GM12891 (cell line): Measurements from ENCODE around the gene TRUB1.

Experiments used
- DNase-seq: peaks from one replicate; pipeline ENCODE4 v3.0.0; 2011; ENCODE audit warnings: low spot score; ENCODE audit not compliant: insufficient read length
- FAIRE-seq: peaks from 2 replicates; lab custom pipeline; 2011; peaks lifted over from hg19 to GRCh38; lab: Jason Lieb, UNC
- PAX5 ChIP-seq: IDR thresholded peaks from 2 replicates; pipeline ENCODE4 v1.6.1; 2011; ENCODE audit warnings: low read length, moderate library complexity, mild to moderate bottlenecking; ENCODE audit not compliant: insufficient read depth, severe bottlenecking
- POLR2A ChIP-seq: IDR thresholded peaks from 2 replicates; pipeline ENCODE4 v1.6.1; 2011; ENCODE audit warnings: low read depth, low read length, control low read depth
- POLR2AphosphoS5 ChIP-seq: IDR thresholded peaks from 2 replicates; pipeline ENCODE4 v1.6.1; 2011; ENCODE audit warnings: low read depth, low read length, control low read depth
- POU2F2 ChIP-seq: IDR thresholded peaks from 2 replicates; pipeline ENCODE4 v1.6.1; 2011; ENCODE audit warnings: low read depth, mild to moderate bottlenecking, control low read depth, low read length, moderate library complexity
- SPI1 ChIP-seq: IDR thresholded peaks from 2 replicates; pipeline ENCODE4 v1.6.1; 2011; ENCODE audit warnings: low read depth, low read length, control low read depth
- TAF1 ChIP-seq: IDR thresholded peaks from 2 replicates; pipeline ENCODE4 v1.6.1; 2011; ENCODE audit warnings: low read depth, low read length, control low read depth

TRUB1 gene

GRCh38 chr10:114908896-114909295 lies 29.1 kb upstream of the TRUB1 start:
- DNase-seq (no peak), FAIRE-seq (no peak)
- TF ChIP-seq SPI1 (no peak), TAF1 (no peak)

DNA sequence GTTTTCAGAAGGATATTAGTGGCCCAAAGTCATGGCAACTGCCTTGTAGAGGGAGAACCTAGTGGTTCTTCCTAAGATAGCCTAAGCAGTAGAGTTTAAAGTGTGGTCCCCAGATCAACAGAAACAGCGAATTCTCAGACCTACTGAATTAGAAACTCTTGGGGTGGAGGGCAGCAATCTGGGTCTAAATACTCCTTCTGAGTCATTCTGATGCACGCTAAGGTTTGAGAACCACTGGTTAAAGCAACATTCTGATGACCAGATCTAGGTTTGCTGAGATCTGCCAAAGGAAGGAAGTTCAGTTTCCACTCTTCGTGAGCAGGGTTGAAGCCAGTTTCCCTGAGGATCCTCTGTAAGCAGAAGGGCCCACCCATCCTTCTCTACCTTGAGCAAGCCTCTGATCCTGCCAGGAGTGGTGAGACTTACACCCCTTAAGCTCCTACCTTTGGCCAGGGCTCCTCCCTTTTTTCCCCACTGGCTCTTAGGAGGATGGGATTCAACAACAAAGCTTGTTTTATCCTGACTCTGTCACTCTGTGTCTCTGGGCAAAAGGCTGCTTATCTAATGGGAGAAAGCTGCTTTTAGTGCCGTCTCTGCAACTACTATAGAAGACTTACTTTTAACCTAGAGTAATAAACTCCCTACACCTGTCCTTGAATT lies 26.8 kb upstream of the TRUB1 start:
- FAIRE-seq (peak; percentile 92), DNase-seq (peak; percentile 6)
- TF ChIP-seq POLR2AphosphoS5 (peak; percentile 49; the same call in 1 of the 2 replicates), SPI1 (peak; percentile 33; the same call in 1 of the 2 replicates), PAX5 (no peak)

GRCh38 chr10:114911801-114912469 lies 26.1 kb upstream of the TRUB1 start:
- FAIRE-seq (peak; percentile 52), DNase-seq (no peak)
- no peak for TF ChIP-seq TAF1
- TF ChIP-seq POLR2AphosphoS5, result no peak
- no peak for TF ChIP-seq PAX5
- TF ChIP-seq POU2F2, result no peak
- TF ChIP-seq POLR2A, result no peak

DNA sequence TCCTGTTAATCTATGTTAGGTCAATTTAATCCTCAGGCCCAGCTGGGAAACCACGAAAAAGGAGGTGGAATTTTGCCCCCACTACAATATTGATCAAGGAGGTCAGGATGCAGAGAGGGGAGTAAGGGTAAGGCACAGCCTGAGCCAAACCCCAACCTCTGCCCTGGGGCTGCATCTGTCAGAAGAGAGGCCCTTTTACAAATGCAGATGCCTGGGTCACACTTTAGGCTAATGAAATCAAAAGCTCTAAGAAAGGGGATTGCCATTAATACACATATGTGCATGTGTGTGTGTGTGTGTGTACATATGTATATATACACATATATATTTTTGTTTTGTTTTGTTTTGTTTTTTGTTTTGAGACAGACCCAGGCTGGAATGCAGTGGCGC lies 25.5 kb upstream of the TRUB1 start:
- no peak for FAIRE-seq
- DNase-seq, result no peak
- TF ChIP-seq SPI1 (no peak), TAF1 (no peak), POLR2A (no peak), POU2F2 (no peak), PAX5 (no peak), POLR2AphosphoS5 (no peak)

DNA sequence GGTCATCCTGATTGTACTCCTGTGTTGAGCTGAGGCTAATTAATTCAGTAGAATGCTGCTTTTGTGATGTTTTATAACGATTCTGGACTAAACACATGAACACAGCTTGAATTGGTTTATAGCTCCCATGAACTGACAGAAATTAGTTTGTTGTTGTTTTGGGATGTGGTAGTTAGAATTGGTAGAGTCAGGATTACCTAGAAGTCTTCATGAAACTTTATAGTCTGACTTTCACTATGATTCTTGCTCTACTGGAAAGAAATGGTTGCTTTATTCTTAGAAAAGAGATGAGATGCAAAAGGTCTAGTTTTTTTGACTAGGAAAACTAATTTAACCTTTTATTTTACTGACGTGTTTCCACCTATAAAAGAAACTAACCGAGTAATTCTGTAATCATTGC lies 23.4 kb upstream of the TRUB1 start:
- DNase-seq (no peak), FAIRE-seq (peak; percentile 78)
- TF ChIP-seq POLR2A, result no peak
- no peak for TF ChIP-seq POU2F2

DNA sequence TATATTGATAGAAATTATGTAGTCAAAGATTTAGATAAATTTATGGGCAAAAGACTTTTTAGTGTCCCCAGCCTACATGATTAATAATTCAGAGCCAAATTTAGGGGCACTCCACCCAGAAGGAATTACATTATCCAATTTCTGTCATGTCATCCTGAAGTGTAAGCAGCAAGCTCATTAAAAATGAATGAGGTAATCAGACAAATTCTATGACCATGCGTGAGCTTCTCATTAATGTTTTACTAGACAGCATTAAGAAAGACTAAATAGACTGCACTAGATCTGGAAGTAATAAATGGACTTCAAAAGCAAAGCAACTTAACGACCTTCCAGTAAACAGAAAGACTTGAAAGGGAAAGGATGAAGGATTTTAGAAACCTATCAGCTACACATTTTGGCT lies 22.7 kb upstream of the TRUB1 start:
- DNase-seq (no peak), FAIRE-seq (peak; percentile 59)
- TF ChIP-seq TAF1, result no peak
- no peak for TF ChIP-seq POLR2A
- no peak for TF ChIP-seq PAX5
- TF ChIP-seq POLR2AphosphoS5, result no peak
- TF ChIP-seq POU2F2, result no peak
- no peak for TF ChIP-seq SPI1

DNA sequence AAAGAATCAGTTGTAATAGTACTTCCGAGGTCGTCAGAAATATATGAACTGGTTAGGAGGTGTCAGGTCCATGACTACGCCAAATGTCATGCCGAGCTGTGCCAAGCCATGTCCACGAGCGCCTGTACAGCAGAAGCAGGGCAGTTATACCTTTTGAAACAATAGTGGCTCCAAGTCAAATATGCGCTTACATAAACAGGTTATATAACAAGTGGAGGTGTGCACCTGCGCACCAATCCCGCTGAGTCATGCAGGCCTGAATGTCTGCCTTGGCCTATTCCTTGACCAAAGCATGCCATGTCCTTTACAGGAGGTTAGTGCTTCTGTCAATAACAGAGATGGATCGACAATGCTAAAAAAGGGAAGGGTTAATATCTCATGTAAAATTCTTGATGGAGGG lies 21.3 kb upstream of the TRUB1 start:
- TF ChIP-seq POLR2AphosphoS5 (no peak), TAF1 (no peak), POLR2A (no peak), POU2F2 (no peak)
- FAIRE-seq (peak; percentile 45), DNase-seq (no peak)

DNA sequence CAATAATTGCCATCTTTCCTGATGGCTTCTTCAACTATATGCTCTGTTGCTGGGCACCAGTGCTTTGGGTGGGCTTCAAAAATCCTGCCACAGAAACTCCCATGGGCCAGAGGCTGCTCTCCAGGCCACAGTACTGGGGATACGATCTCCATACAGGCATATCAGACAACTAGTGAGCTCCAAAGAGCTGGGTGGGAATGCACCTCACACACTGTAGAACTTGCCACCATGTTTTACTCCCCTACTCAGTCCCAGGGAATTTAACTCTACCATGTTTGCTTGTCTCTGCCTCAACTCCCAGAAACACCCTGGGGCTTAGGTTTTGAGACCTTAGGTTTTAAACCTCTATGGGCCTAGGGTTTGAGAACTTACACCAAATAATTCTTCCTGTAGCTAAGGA lies 20.5 kb upstream of the TRUB1 start:
- DNase-seq, result no peak
- TF ChIP-seq POLR2AphosphoS5 (no peak), POU2F2 (no peak), SPI1 (no peak), PAX5 (no peak), POLR2A (no peak), TAF1 (no peak)
- FAIRE-seq, result no peak

DNA sequence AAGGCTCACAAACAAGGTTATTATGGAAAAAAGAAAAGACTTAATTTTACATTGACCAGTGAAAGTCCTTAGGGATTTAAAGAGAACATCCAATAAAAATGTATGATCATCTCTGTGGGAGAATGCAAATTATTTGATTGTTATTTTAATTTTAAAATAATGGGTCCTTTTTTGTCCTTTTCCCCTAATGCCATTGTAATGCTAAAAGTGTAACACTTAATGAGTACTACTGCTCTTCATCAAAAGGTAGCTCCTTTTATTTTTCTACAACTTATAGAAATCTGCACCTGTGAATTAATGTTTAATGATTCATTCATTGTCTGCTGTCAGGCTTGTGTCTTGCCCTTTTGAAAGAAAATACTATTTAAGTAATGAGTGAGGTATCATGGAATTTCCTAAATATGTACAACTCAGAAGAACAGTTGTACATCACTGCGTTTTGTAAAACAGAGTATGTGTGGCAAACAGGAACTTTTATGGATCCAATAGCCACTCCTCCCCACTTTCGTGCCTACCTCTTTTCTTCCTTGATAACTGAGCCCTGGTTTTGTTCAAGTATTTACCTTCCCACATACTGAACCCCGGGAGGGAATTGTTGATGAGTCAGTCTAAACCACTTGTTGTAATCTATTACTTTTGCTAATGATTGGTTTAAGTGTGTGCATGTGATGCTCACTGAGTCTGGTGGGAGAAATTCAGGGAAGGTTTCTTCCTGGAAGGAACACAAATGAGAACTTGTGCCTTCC lies 19.9 kb upstream of the TRUB1 start:
- TF ChIP-seq POLR2AphosphoS5 (no peak), POLR2A (no peak), SPI1 (no peak), TAF1 (no peak), POU2F2 (no peak), PAX5 (no peak)
- DNase-seq (no peak), FAIRE-seq (no peak)

DNA sequence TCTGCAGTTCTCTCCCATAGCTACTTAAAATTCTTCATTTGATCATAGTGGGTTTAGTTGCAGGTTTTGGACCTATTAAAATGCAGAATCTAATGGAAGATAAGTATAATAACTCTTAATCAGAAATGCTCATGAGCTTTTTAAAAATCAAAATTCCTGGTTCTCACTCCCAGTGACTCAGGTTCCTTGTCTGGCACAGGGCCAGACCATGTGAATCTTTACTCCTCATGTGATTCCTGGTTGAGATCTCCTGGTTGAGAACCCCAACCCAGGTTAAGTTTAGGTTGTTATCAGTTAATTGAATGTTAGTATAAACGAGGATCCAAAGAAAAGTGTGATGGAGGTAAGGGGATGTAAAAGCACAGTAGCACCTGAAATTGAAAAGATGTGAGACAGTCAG lies 17.5 kb upstream of the TRUB1 start:
- DNase-seq, result no peak
- no peak for TF ChIP-seq SPI1
- no peak for TF ChIP-seq POLR2AphosphoS5
- no peak for TF ChIP-seq POLR2A
- TF ChIP-seq PAX5, result no peak
- no peak for FAIRE-seq
